Measurements from ENCODE around the gene HTT-AS.

The HTT-AS gene

DNA sequence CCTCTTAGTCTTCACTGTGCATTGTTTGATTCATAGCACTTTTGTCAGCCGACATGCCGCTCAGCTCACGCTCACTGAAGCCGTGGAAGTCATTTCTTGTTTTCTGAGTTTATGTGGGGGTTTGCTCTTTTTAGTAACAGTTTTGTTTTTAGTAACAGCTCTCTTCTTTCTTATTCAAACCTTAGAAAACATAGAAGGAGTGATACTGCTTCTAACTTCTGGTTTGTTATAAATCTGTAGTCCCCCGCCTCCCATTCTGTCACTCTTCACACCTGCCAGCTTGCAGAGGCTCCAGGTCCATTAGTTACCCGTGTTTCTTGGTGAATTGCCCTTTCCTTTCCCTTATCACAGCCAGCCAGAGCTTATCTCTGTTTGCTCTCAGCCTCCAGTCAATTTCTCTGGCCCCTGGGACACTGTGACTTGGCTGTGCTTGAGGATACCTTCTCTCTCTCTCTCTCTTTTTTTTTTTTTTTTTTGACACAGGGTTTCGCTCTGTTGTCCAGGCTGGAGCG, 60.4 kb downstream of the HTT-AS start:
- no peak for TF ChIP-seq ZFX (IDR thresholded peaks at IDR 0.05)
- TF ChIP-seq CTCF (conservative IDR thresholded peaks at IDR 0.05), result no peak
- H3K27ac ChIP-seq, result no peak overlapping the region

Measured in C4-2B (cell line).